ENCODE results near the gene CUEDC1.

GRCh38 chr17:57902117-57902799 lies 53.0 kb downstream of the CUEDC1 start:
- no peak for TF ChIP-seq CTCF (IDR thresholded peaks at IDR 0.05; ENCODE audit: poor library complexity)
- TF ChIP-seq EZH2 (IDR thresholded peaks at IDR 0.05; ENCODE audit: borderline replicate concordance), result no peak

All from hepatocyte (in vitro differentiated cells).